NT2/D1 (cell line): Measurements from ENCODE around the gene LRTM2.

ENCODE experiments used
- DNase-seq: peaks from one replicate; pipeline ENCODE4 v3.0.0-alpha.2; 2011; ENCODE audit warnings: low read depth, low spot score
- H3K27me3 ChIP-seq: 2 replicates; pipeline ENCODE4 v1.6.0; 2011; ENCODE audit warnings: mild to moderate bottlenecking; ENCODE audit not compliant: insufficient read length, insufficient read depth
- H3K36me3 ChIP-seq: 2 replicates; pipeline ENCODE4 v1.6.1; 2011; ENCODE audit warnings: mild to moderate bottlenecking, low read length, mixed read lengths; ENCODE audit not compliant: insufficient read depth, insufficient read length
- H3K4me1 ChIP-seq: 2 replicates; pipeline ENCODE4 v1.5.1; 2011; ENCODE audit not compliant: insufficient read depth, insufficient read length
- H3K4me3 ChIP-seq: 2 replicates; pipeline ENCODE4 v1.5.1; 2011; ENCODE audit warnings: low read depth; ENCODE audit not compliant: insufficient read length
- H3K9ac ChIP-seq: 2 replicates; pipeline ENCODE4 v1.6.0; 2011; ENCODE audit warnings: low read depth; ENCODE audit not compliant: insufficient read length
- H3K9me3 ChIP-seq: 2 replicates; pipeline ENCODE4 v1.5.1; 2011; ENCODE audit warnings: mild to moderate bottlenecking, low read length; ENCODE audit not compliant: insufficient read depth
- SUZ12 ChIP-seq: IDR thresholded peaks from 2 replicates; pipeline ENCODE4 v1.6.1; 2011; ENCODE audit not compliant: insufficient read length, insufficient read depth; ENCODE audit errors: extremely low read depth
- YY1 ChIP-seq: IDR thresholded peaks from 2 replicates; pipeline ENCODE4 v1.6.1; 2011; ENCODE audit not compliant: insufficient read length, insufficient read depth
- ZNF274 ChIP-seq: IDR thresholded peaks from 2 replicates; pipeline ENCODE4 v1.6.1; 2011; ENCODE audit warnings: mild to moderate bottlenecking, low read depth, low read length

Gene LRTM2

GRCh38 chr12:1847411-1847810 lies 27.0 kb downstream of the LRTM2 start:
- Histone ChIP-seq H3K4me3 (no peak overlapping the region), H3K9ac (no peak overlapping the region), H3K27me3 (no peaks in the 10 kb centered on the region), H3K36me3 (no peaks in the 10 kb centered on the region), H3K4me1 (peaks cover 15% of the 10 kb centered on the region), H3K9me3 (no peaks in the 10 kb centered on the region)
- no peak for DNase-seq
- TF ChIP-seq ZNF274 = no peak
- no peak for TF ChIP-seq SUZ12
- no peak for TF ChIP-seq YY1

- Histone ChIP-seq H3K9me3 (peaks cover 5% of the 10 kb centered on the region), H3K27me3 (no peaks in the 10 kb centered on the region), H3K4me1 (peaks cover 14% of the 10 kb centered on the region), H3K36me3 (no peaks in the 10 kb centered on the region), H3K9ac (no peak overlapping the region), H3K4me3 (no peak overlapping the region)
- no peak for DNase-seq
- TF ChIP-seq YY1 = no peak
- no peak for TF ChIP-seq SUZ12
- no peak for TF ChIP-seq ZNF274
Measured at GRCh38 chr12:1848146-1848545, 27.8 kb downstream of the LRTM2 start.

GRCh38 chr12:1848745-1849144 lies 28.4 kb downstream of the LRTM2 start:
- no peak overlapping the region for H3K9ac ChIP-seq

GRCh38 chr12:1851151-1851701 lies 30.9 kb downstream of the LRTM2 start:
- peaks cover 2% of the 10 kb centered on the region for H3K4me1 ChIP-seq
- no peak overlapping the region for H3K4me3 ChIP-seq
- no peaks in the 10 kb centered on the region for H3K27me3 ChIP-seq
- peaks cover 36% of the 10 kb centered on the region for H3K9me3 ChIP-seq
- no peak overlapping the region for H3K9ac ChIP-seq
- H3K36me3 ChIP-seq = no peaks in the 10 kb centered on the region
- no peak for DNase-seq
- no peak for TF ChIP-seq SUZ12

More at GRCh38 chr12:1848745-1849144, 28.4 kb downstream of the LRTM2 start:
- DNase-seq = no peak
- Histone ChIP-seq H3K9me3 (peaks cover 11% of the 10 kb centered on the region), H3K4me3 (no peak overlapping the region), H3K36me3 (no peaks in the 10 kb centered on the region), H3K4me1 (peaks cover 13% of the 10 kb centered on the region), H3K27me3 (no peaks in the 10 kb centered on the region)
- TF ChIP-seq YY1 = no peak

- Histone ChIP-seq H3K9me3 (peaks cover 45% of the 10 kb centered on the region), H3K4me1 (no peaks in the 10 kb centered on the region), H3K27me3 (no peaks in the 10 kb centered on the region), H3K36me3 (no peaks in the 10 kb centered on the region), H3K9ac (no peak overlapping the region), H3K4me3 (no peak overlapping the region)
- no peak for TF ChIP-seq SUZ12
- TF ChIP-seq ZNF274 = no peak
- TF ChIP-seq YY1 = no peak
- DNase-seq = no peak
Measured at GRCh38 chr12:1852076-1852475, 31.7 kb downstream of the LRTM2 start.

- Histone ChIP-seq H3K4me1 (no peaks in the 10 kb centered on the region), H3K9ac (no peak overlapping the region)
Measured at GRCh38 chr12:1853716-1854115, 33.4 kb downstream of the LRTM2 start.

GRCh38 chr12:1855241-1855640 lies 34.9 kb downstream of the LRTM2 start:
- peaks cover 55% of the 10 kb centered on the region for H3K9me3 ChIP-seq
- no peaks in the 10 kb centered on the region for H3K27me3 ChIP-seq
- no peak overlapping the region for H3K4me3 ChIP-seq
- no peak overlapping the region for H3K9ac ChIP-seq
- H3K4me1 ChIP-seq = peaks cover 2% of the 10 kb centered on the region
- no peaks in the 10 kb centered on the region for H3K36me3 ChIP-seq
- DNase-seq = no peak
- TF ChIP-seq SUZ12 (no peak), YY1 (no peak), ZNF274 (no peak)

More at GRCh38 chr12:1853716-1854115, 33.4 kb downstream of the LRTM2 start:
- TF ChIP-seq YY1 (no peak), ZNF274 (no peak), SUZ12 (no peak)
- DNase-seq = no peak
- Histone ChIP-seq H3K36me3 (no peaks in the 10 kb centered on the region), H3K4me3 (no peak overlapping the region), H3K27me3 (no peaks in the 10 kb centered on the region), H3K9me3 (peaks cover 55% of the 10 kb centered on the region)

- H3K9ac ChIP-seq = no peak overlapping the region
- H3K9me3 ChIP-seq = peaks cover 55% of the 10 kb centered on the region
- no peak overlapping the region for H3K4me3 ChIP-seq
- H3K36me3 ChIP-seq = no peaks in the 10 kb centered on the region
- no peaks in the 10 kb centered on the region for H3K27me3 ChIP-seq
- peaks cover 2% of the 10 kb centered on the region for H3K4me1 ChIP-seq
- no peak for DNase-seq
- TF ChIP-seq YY1 (no peak), ZNF274 (no peak), SUZ12 (no peak)
Measured at GRCh38 chr12:1857086-1857485, 36.7 kb downstream of the LRTM2 start.
